ENCODE measurements around the gene ATP5F1C. TPM values are rescaled to one million over a fixed set of nuclear protein-coding genes. Genes with fewer than 3 reads are reported as not detected.
"Not testable (repeated sequence)": the region's sequence is repeated elsewhere in the genome, so short reads cannot be mapped to it uniquely, and the experiment has no call there.

ATP5F1C gene
- total RNA-seq, 2 donors from 2014 or later: 248 to 287 TPM

DNA sequence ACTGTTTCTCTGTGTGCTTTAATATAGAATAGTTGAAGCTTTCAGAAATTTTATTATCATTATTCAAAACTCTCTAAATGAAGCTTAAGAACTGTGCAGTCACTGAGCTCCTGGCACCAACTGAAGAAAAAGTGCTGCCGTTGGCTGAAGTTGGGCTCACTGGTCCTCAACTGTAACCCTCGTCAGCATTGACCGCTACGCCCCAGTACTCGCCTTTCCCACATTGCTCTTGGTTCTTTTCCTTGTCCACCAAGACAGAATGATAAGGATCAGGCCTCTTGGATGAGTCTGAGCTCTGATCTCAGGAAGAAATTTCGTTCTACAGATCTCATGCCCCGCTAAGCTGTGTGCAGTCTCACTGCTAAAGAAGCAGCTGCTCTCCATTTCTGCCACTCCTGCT lies 22.5 kb downstream of the ATP5F1C start:
- Histone ChIP-seq H3K9me3 (ENCODE audit: control insufficient read depth, low read length) (no peaks in the 10 kb centered on the region), H3K27me3 (ENCODE audit: control insufficient read depth, insufficient read depth, low read length, poor library complexity, severe bottlenecking) (no peaks in the 10 kb centered on the region), H3K4me3 (ENCODE audit: low read length) (no peak overlapping the region), H3K27ac (ENCODE audit: low read depth, low read length) (no peak overlapping the region), H3K9ac (ENCODE audit: extremely low read depth, low read length, poor library complexity, severe bottlenecking) (no peak overlapping the region), H3K4me1 (ENCODE audit: control insufficient read depth, insufficient read depth, low read length) (no peaks in the 10 kb centered on the region), H3K36me3 (ENCODE audit: control insufficient read depth, insufficient read depth, low read length) (peaks cover 30% of the 10 kb centered on the region)
- Mint-ChIP-seq H3K27ac (no peak overlapping the region), H3K36me3 (ENCODE audit: low read depth) (peaks cover 13% of the 10 kb centered on the region), H3K9me3 (no peaks in the 10 kb centered on the region), H3K27me3 (ENCODE audit: insufficient read depth) (peaks cover 1% of the 10 kb centered on the region), H3K4me1 (peaks cover 17% of the 10 kb centered on the region), H3K4me3 (no peak overlapping the region)
- no peak for DNase-seq
- WGBS, 2 experiments (ENCODE audit: insufficient coverage in 1 of 2, insufficient read length in 1 of 2): 92 to 96% methylated on average over 7 of the region's 7 CpGs
- TF ChIP-seq, protein P1, sequence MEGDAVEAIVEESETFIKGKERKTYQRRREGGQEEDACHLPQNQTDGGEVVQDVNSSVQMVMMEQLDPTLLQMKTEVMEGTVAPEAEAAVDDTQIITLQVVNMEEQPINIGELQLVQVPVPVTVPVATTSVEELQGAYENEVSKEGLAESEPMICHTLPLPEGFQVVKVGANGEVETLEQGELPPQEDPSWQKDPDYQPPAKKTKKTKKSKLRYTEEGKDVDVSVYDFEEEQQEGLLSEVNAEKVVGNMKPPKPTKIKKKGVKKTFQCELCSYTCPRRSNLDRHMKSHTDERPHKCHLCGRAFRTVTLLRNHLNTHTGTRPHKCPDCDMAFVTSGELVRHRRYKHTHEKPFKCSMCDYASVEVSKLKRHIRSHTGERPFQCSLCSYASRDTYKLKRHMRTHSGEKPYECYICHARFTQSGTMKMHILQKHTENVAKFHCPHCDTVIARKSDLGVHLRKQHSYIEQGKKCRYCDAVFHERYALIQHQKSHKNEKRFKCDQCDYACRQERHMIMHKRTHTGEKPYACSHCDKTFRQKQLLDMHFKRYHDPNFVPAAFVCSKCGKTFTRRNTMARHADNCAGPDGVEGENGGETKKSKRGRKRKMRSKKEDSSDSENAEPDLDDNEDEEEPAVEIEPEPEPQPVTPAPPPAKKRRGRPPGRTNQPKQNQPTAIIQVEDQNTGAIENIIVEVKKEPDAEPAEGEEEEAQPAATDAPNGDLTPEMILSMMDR (conservative IDR thresholded peaks at IDR 0.05): no peak

DNA sequence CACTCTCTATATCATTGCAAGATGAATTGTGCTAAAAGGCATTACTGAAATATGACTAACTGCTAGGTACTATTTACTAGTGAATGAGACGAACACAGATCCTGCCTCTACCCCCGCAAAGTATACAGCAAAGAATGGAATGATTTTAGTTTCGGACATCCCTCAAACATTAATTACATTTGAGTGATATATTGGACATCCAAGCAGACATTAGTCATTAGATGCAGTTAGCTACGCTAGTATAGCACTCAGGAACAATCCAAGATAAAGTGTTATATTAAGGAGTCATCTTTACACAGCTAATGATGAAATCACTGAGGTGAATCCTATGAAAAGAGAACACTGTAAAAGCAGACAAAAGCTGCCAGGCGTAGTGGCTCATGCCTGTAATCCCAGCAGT lies 23.0 kb downstream of the ATP5F1C start:
- Mint-ChIP-seq H3K4me3 (no peak overlapping the region), H3K9me3 (no peaks in the 10 kb centered on the region)
- no peak overlapping the region for H3K4me3 ChIP-seq (ENCODE audit: low read length)

DNA sequence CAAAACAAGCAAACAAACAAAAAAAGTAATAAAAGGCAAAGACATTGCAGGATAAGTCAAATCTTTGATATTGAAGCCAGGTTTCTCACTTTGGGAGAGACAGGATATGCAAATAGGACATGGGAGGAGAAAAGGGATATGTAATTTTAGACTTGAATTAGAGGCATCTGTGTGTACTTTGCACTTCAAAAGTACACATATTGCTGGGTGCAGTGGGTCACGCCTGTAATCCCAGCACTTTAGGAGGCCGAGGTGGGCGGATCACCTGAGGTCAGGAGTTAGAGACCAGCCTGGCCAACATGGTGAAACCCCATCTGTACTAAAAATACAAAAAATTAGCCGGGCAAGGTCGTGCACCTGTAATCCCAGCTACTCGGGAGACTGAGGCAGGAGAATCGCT lies 23.8 kb downstream of the ATP5F1C start:
- not testable (repeated sequence) for H3K27me3 ChIP-seq (ENCODE audit: control insufficient read depth, insufficient read depth, low read length, poor library complexity, severe bottlenecking); H3K4me3 ChIP-seq (ENCODE audit: low read length); H3K27ac ChIP-seq (ENCODE audit: low read depth, low read length); H3K9ac ChIP-seq (ENCODE audit: extremely low read depth, low read length, poor library complexity, severe bottlenecking); H3K9me3 ChIP-seq (ENCODE audit: control insufficient read depth, low read length); H3K9me3 Mint-ChIP-seq; H3K27ac Mint-ChIP-seq; H3K4me1 ChIP-seq (ENCODE audit: control insufficient read depth, insufficient read depth, low read length); DNase-seq; H3K4me3 Mint-ChIP-seq; H3K27me3 Mint-ChIP-seq (ENCODE audit: insufficient read depth)
- H3K36me3 ChIP-seq (ENCODE audit: control insufficient read depth, insufficient read depth, low read length): peaks cover 24% of the 10 kb centered on the region
- 87 to 93% methylated on average over 7 of the region's 7 CpGs for WGBS, 2 experiments (ENCODE audit: insufficient coverage in 1 of 2, insufficient read length in 1 of 2)
- H3K4me1 Mint-ChIP-seq: peaks cover 25% of the 10 kb centered on the region
- peaks cover 11% of the 10 kb centered on the region for H3K36me3 Mint-ChIP-seq (ENCODE audit: low read depth)

More for the DNA sequence above, 23.0 kb downstream of the ATP5F1C start:
- no peak overlapping the region for H3K27ac Mint-ChIP-seq
- H3K9ac ChIP-seq (ENCODE audit: extremely low read depth, low read length, poor library complexity, severe bottlenecking): no peak overlapping the region
- WGBS, 2 experiments (ENCODE audit: insufficient coverage in 1 of 2, insufficient read length in 1 of 2): 90 to 99% methylated on average over 4 to 5 of the region's 5 CpGs
- DNase-seq: no peak
- TF ChIP-seq, protein P1 (conservative IDR thresholded peaks at IDR 0.05): no peak
- peaks cover 1% of the 10 kb centered on the region for H3K27me3 Mint-ChIP-seq (ENCODE audit: insufficient read depth)
- H3K4me1 ChIP-seq (ENCODE audit: control insufficient read depth, insufficient read depth, low read length): no peaks in the 10 kb centered on the region
- no peaks in the 10 kb centered on the region for H3K9me3 ChIP-seq (ENCODE audit: control insufficient read depth, low read length)
- H3K4me1 Mint-ChIP-seq: peaks cover 22% of the 10 kb centered on the region
- H3K27ac ChIP-seq (ENCODE audit: low read depth, low read length): no peak overlapping the region
- H3K36me3 ChIP-seq (ENCODE audit: control insufficient read depth, insufficient read depth, low read length): peaks cover 27% of the 10 kb centered on the region
- no peaks in the 10 kb centered on the region for H3K27me3 ChIP-seq (ENCODE audit: control insufficient read depth, insufficient read depth, low read length, poor library complexity, severe bottlenecking)
- peaks cover 13% of the 10 kb centered on the region for H3K36me3 Mint-ChIP-seq (ENCODE audit: low read depth)

DNA sequence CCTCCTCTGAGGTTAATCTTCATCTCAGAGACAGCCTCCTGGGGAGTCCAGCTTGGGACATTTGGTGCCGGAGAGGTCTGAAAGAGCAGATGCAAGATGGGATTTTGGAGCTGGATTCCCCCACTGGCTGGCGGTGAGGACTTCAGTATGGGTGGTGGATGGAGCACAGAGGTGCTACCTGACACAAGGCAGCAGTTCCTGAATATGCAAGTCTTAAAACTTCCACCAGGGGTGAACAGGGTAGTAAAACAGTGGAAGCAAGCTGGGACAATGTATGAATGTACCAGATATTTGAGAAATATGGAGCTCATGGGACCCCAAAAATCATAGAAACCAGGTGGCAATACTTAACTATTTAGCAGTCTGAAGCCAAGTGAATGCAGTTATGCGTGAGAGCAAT lies 25.5 kb downstream of the ATP5F1C start:
- Mint-ChIP-seq H3K36me3 (ENCODE audit: low read depth) (no peaks in the 10 kb centered on the region), H3K4me3 (no peak overlapping the region), H3K27ac (no peak overlapping the region), H3K27me3 (ENCODE audit: insufficient read depth) (peaks cover 1% of the 10 kb centered on the region), H3K4me1 (peaks cover 27% of the 10 kb centered on the region), H3K9me3 (no peaks in the 10 kb centered on the region)
- 63 to 67% methylated on average over 3 of the region's 3 CpGs for WGBS, 2 experiments (ENCODE audit: insufficient coverage in 1 of 2, insufficient read length in 1 of 2)
- Histone ChIP-seq H3K4me1 (ENCODE audit: control insufficient read depth, insufficient read depth, low read length) (no peaks in the 10 kb centered on the region), H3K36me3 (ENCODE audit: control insufficient read depth, insufficient read depth, low read length) (peaks cover 8% of the 10 kb centered on the region), H3K9ac (ENCODE audit: extremely low read depth, low read length, poor library complexity, severe bottlenecking) (no peak overlapping the region), H3K9me3 (ENCODE audit: control insufficient read depth, low read length) (no peaks in the 10 kb centered on the region), H3K27me3 (ENCODE audit: control insufficient read depth, insufficient read depth, low read length, poor library complexity, severe bottlenecking) (no peaks in the 10 kb centered on the region), H3K27ac (ENCODE audit: low read depth, low read length) (no peak overlapping the region), H3K4me3 (ENCODE audit: low read length) (no peak overlapping the region)
- DNase-seq: no peak
- TF ChIP-seq, protein P1 (conservative IDR thresholded peaks at IDR 0.05): peak; percentile 50
